Measurements from ENCODE around the gene TRIAP1. TPM values are rescaled to one million over a fixed set of nuclear protein-coding genes. Genes with fewer than 3 reads are reported as not detected.
"Not testable (repeated sequence)": the region's sequence is repeated elsewhere in the genome, so short reads cannot be mapped to it uniquely, and the experiment has no call there.

The TRIAP1 gene
- total and polyA plus RNA-seq, 4 donors = 9.6 to 32.9 (median 22.8) TPM

DNA sequence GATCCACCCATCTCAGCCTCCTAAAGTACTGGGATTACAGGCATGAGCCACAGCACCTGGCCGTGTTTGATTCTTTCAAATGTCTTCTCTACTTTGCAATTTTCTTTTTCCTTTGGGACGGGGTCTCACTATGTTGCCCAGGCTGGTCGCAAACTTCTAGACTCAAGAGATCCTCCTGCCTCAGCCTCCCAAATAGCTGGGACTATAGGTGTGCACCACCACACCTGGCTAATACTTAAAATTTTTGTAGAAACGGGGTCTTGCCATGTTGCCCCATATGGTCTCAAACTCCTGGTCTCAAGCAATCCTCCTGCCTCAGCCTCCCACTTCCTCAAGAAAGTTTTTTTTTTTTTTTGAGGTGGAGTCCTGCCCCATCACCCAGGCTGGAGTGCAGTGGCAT lies 1.8 kb upstream of the TRIAP1 start:
- TF ChIP-seq, protein P1, sequence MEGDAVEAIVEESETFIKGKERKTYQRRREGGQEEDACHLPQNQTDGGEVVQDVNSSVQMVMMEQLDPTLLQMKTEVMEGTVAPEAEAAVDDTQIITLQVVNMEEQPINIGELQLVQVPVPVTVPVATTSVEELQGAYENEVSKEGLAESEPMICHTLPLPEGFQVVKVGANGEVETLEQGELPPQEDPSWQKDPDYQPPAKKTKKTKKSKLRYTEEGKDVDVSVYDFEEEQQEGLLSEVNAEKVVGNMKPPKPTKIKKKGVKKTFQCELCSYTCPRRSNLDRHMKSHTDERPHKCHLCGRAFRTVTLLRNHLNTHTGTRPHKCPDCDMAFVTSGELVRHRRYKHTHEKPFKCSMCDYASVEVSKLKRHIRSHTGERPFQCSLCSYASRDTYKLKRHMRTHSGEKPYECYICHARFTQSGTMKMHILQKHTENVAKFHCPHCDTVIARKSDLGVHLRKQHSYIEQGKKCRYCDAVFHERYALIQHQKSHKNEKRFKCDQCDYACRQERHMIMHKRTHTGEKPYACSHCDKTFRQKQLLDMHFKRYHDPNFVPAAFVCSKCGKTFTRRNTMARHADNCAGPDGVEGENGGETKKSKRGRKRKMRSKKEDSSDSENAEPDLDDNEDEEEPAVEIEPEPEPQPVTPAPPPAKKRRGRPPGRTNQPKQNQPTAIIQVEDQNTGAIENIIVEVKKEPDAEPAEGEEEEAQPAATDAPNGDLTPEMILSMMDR (IDR thresholded peaks at IDR 0.05; ENCODE audit: control extremely low read depth, extremely low read depth) = no peak
- no peak for ATAC-seq (ENCODE audit: insufficient read depth, low FRiP score)
- H3K9ac ChIP-seq (ENCODE audit: insufficient read depth in 1 of 2, low read length in 2 of 2) = no peak overlapping the region
- H3K27me3 ChIP-seq (ENCODE audit: control insufficient read depth in 3 of 3, insufficient read depth in 3 of 3, low read length in 2 of 3) = no peaks in the 10 kb centered on the region
- 97 to 98% methylated on average over 4 of the region's 4 CpGs for WGBS, 2 donors
- H3K4me3 ChIP-seq = no peak overlapping the region
- H3K36me3 ChIP-seq (ENCODE audit: control insufficient read depth in 4 of 4, insufficient read depth in 4 of 4, low read length in 4 of 4) = peaks cover 9 to 27% (median 13%) of the 10 kb centered on the region in 4 donors
- no peak for DNase-seq
- no peaks in the 10 kb centered on the region for H3K9me3 ChIP-seq (ENCODE audit: control insufficient read depth in 4 of 4, insufficient read depth in 3 of 4, low read length in 3 of 4)
- no peak overlapping the region for H3K27ac ChIP-seq (ENCODE audit: low read depth in 1 of 2, low read length in 1 of 2)
- H3K4me1 ChIP-seq (ENCODE audit: control insufficient read depth in 5 of 5, insufficient read depth in 5 of 5, low read length in 5 of 5) = peaks cover 0 to 16% (median 9%) of the 10 kb centered on the region in 5 donors

GRCh38 chr12:120446844-120447178 lies 627 bp upstream of the TRIAP1 start:
- Histone ChIP-seq H3K4me3 (peak overlapping the region; percentile 99), H3K27ac (ENCODE audit: low read depth in 1 of 2, low read length in 1 of 2) (peak overlapping the region; percentile 89 to 96), H3K4me1 (ENCODE audit: control insufficient read depth in 5 of 5, insufficient read depth in 5 of 5, low read length in 5 of 5) (peaks cover 0 to 16% (median 9%) of the 10 kb centered on the region in 5 donors), H3K36me3 (ENCODE audit: control insufficient read depth in 4 of 4, insufficient read depth in 4 of 4, low read length in 4 of 4) (peaks cover 9 to 27% (median 11%) of the 10 kb centered on the region in 4 donors), H3K9ac (ENCODE audit: insufficient read depth in 1 of 2, low read length in 2 of 2) (peak overlapping the region; percentile 67 to 95)
- not testable (repeated sequence) for ATAC-seq (ENCODE audit: insufficient read depth, low FRiP score); H3K9me3 ChIP-seq (ENCODE audit: control insufficient read depth in 4 of 4, insufficient read depth in 3 of 4, low read length in 3 of 4); H3K27me3 ChIP-seq (ENCODE audit: control insufficient read depth in 3 of 3, insufficient read depth in 3 of 3, low read length in 2 of 3); DNase-seq
- WGBS, 2 donors = 5 to 7% methylated on average over 17 of the region's 17 CpGs

DNA sequence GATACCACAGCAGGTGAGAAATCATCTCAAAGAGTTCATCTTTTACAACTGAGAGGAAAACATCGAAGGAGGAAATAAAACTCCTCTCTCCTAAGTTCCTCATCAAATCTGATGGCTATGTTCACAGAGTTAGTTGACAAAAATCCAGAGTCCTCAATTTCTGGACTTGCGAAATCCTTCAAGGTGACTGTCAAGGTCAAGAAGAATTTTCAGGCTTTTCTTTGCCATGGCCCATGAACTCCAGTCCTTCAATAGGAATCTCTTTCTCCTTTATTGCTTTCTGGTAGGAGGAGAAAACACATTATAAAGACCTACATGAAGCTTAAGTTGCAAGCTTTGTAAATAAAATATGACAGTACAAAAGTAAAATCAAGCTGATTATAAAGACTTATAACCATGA lies 1.5 kb downstream of the TRIAP1 start:
- H3K9me3 ChIP-seq (ENCODE audit: control insufficient read depth in 4 of 4, insufficient read depth in 3 of 4, low read length in 3 of 4) = no peaks in the 10 kb centered on the region
- ATAC-seq (ENCODE audit: insufficient read depth, low FRiP score) (no peak), DNase-seq (no peak)
- peaks cover 9 to 37% (median 14%) of the 10 kb centered on the region in 4 donors for H3K36me3 ChIP-seq (ENCODE audit: control insufficient read depth in 4 of 4, insufficient read depth in 4 of 4, low read length in 4 of 4)
- no peak overlapping the region for H3K9ac ChIP-seq (ENCODE audit: insufficient read depth in 1 of 2, low read length in 2 of 2)
- no peak overlapping the region for H3K27ac ChIP-seq (ENCODE audit: low read depth in 1 of 2, low read length in 1 of 2)
- no peak overlapping the region for H3K4me3 ChIP-seq
- no peaks in the 10 kb centered on the region for H3K27me3 ChIP-seq (ENCODE audit: control insufficient read depth in 3 of 3, insufficient read depth in 3 of 3, low read length in 2 of 3)
- peaks cover 0 to 16% (median 9%) of the 10 kb centered on the region in 5 donors for H3K4me1 ChIP-seq (ENCODE audit: control insufficient read depth in 5 of 5, insufficient read depth in 5 of 5, low read length in 5 of 5)
- TF ChIP-seq, protein P1 (IDR thresholded peaks at IDR 0.05; ENCODE audit: control extremely low read depth, extremely low read depth) = no peak
- WGBS, 2 donors = 87 to 90% methylated on average over 2 of the region's 2 CpGs

GRCh38 chr12:120439646-120440247 lies 6.4 kb downstream of the TRIAP1 start:
- peaks cover 0 to 30% (median 12%) of the 10 kb centered on the region in 4 donors for H3K36me3 ChIP-seq (ENCODE audit: control insufficient read depth in 4 of 4, insufficient read depth in 4 of 4, low read length in 4 of 4)
- H3K9ac ChIP-seq (ENCODE audit: insufficient read depth in 1 of 2, low read length in 2 of 2) = no peak overlapping the region
- H3K27me3 ChIP-seq (ENCODE audit: control insufficient read depth in 3 of 3, insufficient read depth in 3 of 3, low read length in 2 of 3) = no peaks in the 10 kb centered on the region
- H3K4me1 ChIP-seq (ENCODE audit: control insufficient read depth in 5 of 5, insufficient read depth in 5 of 5, low read length in 5 of 5) = peaks cover 3 to 7% (median 6%) of the 10 kb centered on the region in 5 donors
- DNase-seq = peak; percentile 45 to 61 (median 60)
- H3K4me3 ChIP-seq = no peak overlapping the region
- H3K9me3 ChIP-seq (ENCODE audit: control insufficient read depth in 4 of 4, insufficient read depth in 3 of 4, low read length in 3 of 4) = no peaks in the 10 kb centered on the region
- 18% methylated on average over 6 of the region's 6 CpGs for WGBS, 2 donors
- no peak overlapping the region for H3K27ac ChIP-seq (ENCODE audit: low read depth in 1 of 2, low read length in 1 of 2)
- ATAC-seq (ENCODE audit: insufficient read depth, low FRiP score) = no peak
- TF ChIP-seq, protein P1 (IDR thresholded peaks at IDR 0.05; ENCODE audit: control extremely low read depth, extremely low read depth) = no peak
